ENCODE data around the gene RAB5B.
A peak's percentile ranks its signal among the peaks of the same experiment; 100 is the strongest.
"Not testable (repeated sequence)": the region's sequence is repeated elsewhere in the genome, so short reads cannot be mapped to it uniquely, and the experiment has no call there.

The RAB5B gene

DNA sequence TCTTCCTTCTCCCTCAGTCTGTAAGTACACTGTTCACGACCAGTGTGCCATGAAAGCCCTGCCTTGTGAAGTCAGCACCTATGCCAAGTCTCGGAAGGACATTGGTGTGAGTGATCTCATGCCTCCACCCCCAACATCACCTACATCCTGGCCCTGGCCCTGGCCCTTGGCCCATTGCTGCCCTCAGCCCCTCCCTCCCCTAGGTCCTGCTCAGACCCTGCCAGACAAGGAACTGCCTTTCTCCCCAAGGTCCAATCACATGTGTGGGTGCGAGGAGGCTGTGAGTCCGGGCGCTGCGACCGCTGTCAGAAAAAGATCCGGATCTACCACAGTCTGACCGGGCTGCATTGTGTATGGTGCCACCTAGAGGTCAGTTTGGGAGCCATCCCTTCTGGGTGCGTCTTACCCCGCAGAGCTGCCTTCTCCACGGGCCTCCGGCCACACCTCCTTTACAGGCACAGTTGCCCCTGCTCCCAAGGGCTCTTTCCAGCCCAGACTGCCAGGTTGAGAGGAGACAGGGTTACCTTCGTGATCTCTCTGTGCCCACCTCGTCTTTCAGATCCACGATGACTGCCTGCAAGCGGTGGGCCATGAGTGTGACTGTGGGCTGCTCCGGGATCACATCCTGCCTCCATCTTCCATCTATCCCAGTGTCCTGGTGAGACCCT, 33.7 kb upstream of the RAB5B start:
- DNase-seq, result peak; percentile 44 to 82 (median 75)

DNA sequence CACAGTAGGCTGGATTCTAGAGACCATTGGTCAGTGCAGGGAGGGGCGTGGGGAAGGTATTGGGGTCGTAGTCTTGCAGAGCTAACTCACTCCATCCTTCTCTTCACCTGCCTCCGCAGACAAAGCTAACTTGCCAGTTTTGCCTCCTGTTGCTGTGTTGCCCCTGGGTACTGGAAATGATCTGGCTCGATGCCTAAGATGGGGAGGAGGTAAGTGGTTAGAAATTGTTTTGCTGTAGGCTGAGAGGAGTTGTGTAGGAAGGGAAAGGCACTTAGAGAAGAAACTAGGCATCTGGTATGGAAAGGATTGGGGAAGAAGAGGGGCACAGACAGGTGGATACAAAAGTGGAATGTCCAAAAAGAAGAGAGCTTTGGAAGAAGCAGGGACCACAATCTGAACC, 31.8 kb upstream of the RAB5B start:
- DNase-seq, result no peak

DNA sequence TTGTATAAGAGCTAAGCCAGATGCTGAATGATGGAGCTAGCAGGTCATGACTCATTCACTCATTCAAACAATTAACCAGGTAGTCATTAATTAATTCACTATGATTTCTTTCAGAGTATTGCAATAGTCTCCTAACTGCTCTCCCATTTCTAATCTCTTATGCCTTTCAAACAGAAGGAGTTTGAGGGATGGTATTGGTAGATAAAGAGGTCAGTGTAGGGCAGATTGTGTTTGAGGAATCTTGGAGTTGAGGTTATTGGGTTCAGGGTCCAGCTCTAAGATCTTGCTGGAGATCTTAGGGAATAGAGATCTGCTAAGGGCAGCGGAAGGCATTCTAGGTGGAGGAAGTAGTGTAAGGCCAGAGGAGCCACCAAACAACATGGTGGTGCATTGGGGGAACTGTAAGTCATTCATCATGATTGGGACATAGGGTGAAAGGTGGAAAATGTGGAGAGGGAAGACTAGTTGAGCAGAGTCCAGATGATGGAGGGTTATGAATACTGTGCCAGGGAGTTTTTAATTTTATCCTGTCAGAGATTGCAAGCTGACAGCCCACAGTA, 31.2 kb upstream of the RAB5B start:
- DNase-seq, result no peak

DNA sequence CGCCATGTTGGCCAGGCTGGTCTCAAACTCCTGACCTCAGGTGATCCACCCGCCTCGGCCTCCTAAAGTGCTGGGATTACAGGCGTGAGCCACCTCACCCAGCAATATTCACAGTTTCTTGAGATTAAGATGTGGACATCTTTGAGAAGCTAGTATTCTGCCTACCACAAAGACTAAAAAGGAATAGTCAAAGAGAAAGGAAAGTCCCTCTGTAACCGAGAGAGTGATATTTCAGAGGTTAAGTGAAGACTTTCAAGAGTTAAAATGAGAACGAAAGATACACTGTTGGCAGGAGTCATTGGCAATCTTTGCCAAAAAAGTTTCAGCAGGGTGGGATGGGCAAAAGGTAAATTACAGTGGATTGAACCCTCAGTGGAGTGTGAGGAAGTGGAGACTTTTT, 27.3 kb upstream of the RAB5B start:
- peak in 1 of 5 experiments; percentile 22 for DNase-seq

DNA sequence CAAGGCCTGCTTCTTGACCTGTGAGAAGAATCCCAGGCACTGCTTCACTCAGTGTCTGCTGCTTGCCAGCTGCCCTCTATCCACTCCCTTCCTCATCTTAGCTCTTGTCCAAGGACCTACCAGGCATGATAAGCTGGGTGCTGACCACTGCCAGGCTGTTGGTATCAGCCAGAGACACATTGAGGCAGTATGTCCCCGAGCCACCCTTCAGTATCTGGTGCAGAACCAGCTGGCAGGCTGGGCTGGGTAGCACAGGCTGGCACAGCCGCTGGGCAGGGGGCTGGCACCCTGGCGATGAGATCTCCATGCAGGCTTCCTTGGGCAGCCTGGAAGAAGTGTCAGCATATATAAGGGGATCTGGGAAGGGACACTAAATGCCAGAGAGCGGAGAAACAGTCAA, 18.5 kb upstream of the RAB5B start:
- no peak for DNase-seq

DNA sequence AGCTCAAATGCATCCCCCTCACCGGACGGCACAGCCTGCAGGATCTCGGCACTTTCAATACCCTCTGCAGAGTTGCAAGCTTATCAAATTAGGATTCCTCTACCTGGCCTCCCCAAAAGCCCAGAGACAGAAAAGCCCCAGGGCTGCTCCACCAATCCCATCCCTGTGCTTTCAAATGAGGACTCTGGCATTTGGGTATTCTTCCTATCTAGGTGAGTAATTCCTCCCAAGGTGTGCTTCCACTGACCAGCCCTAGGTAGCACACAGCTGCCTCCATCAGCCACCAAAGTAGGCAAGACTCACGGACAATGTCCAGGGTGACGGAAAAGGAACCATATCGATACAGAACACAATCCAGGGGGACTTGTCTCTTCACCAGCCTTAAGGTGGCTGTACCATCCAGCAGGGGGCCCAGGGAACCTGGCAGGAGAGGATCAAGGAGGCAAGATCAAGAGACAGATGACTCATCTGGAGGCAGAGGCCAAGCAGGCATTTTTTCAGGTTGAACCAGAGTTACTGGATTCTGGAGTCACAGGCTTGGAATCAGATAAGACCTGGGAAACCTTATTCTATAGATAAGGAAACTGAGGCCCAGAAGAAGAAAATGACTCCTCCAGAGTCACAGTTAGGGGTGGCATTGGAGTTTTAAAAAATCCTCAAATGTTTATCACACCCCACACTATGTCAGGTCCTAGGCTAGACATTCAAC, 17.9 kb upstream of the RAB5B start:
- peak in 3 of 5 experiments; percentile 22 to 36 (median 36) for DNase-seq

DNA sequence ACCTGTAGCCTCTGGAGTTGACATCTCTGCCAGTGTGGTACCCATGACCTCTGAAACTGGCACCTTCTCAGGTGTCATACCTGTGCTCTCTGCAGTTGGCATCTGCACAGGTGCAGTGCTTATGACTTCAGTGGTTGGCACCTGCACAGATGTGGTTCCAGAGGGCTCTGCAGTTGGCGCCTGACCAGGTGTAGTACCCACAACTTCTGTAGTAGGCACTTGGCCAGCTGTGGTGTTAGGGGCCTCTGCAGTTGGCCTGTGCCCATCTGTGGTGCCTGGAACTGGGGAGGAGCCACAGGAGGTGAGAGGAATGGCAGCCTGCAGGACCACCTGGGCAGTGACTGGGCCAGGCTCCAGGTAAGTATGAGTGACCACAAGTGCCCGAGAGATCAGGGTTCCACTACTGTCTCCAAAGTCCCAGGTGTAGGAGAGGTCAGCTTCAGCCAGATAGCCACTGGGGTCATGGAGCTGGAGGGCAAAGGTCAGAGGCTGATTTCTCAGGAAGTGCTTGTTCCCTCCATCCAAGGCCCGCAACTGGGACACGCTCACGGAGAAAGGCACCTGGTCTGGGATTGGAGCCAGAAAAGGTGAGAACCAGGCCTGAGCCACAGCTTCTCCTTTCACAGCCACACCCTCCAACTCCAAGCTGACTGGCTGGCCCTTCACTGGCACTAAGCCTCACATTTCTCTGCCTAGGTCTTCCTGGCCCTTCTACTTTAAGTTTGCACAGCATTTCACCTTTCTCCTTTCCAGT, 16.6 kb upstream of the RAB5B start:
- no peak for DNase-seq

DNA sequence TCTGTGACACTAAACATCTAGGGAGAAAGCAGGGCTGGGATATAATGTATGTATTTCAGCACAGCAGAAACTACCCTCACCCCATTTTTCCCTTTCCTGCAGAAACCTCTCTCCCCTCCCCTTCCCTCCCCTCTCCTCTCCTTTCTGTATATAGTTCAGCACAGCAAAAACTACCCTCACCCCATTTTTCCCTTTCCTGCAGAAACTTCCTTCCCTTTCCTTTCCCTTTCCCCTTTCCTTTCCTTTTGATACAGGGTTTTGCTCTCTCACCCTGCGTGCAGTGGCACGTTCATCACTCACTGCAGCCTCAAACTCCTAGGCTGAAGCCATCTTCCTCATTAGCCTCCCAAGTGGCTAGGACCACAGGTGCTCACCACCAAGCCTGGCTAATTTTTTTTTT, 10.1 kb upstream of the RAB5B start:
- DNase-seq, result no peak

DNA sequence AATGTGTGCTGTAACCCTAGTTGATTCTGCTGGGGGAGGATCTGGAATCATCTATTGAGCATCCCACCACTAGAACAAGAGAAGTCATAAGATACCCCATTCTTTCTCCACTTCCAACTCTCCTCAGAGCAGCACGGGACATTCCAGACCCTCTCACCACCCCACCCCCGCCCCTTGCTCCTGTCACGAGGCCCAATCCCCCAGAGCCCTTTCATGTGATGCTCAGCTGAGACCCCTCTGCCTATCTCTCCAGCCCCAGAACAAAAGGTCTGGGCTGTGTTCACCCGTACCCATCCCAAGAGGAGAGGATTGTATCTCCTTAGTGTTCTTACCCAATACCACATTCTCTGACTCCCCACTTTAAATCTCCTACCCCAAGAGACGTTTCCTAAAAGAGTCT, 8.6 kb upstream of the RAB5B start:
- DNase-seq, result no peak

DNA sequence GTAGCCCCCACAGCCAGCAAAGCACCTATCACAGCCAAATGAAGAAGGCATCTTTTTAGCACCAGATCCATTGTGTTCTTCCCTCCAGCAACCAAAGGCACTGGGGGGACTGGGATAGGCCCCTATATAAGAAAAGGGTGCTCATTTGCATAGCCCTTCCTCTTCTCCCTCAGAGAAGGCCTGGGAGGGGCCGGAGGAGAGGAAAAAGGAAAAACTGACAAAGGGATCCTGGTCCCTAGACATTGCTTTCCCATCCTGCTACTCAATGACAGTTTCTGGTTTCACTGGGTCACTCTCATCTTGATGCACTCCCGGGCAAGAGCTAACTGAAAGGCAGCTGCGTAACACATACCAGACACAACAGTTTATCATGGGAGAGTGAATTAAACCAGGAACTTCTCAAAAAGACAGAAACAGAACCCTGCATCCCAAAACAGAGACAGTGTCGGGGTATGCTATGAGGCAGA, 7.9 kb upstream of the RAB5B start, which contains the start of gene PMEL:
PMEL (minus strand) TSS at position 102 of the 467 bp plus-strand sequence; CDS start at position 71, 31 bp downstream.
- DNase-seq, result no peak

DNA sequence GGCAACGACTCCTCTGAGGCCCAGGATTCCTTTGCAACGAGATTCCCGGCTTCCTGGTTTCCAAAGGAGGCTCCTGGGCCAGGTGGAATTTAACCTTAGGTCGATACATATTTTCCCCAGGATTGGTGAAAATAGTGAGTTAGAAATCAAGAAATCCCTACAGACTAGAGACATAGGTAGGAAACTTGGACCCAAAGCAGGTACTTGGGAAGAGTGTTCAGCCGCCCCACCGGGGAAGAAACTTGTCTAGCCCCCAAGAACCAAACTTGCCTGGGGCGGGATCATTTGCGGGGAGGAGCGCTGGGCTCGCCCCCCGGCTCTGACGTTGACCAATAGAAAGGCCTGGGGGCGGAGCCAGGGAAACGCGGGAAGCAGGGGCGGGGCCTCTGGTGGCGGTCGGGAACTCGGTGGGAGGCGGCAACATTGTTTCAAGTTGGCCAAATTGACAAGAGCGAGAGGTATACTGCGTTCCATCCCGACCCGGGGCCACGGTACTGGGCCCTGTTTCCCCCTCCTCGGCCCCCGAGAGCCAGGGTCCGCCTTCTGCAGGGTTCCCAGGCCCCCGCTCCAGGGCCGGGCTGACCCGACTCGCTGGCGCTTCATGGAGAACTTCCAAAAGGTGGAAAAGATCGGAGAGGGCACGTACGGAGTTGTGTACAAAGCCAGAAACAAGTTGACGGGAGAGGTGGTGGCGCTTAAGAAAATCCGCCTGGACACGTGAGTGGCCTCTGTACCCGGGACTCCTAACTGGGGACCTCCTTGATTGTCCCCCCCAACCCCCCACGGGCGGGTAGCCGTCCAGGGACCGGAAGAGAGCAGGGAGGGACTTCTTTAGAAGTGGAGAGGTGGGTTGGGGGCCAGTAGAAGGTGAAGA, 7.2 kb upstream of the RAB5B start, which contains the start of gene CDK2:
CDK2 (plus strand) TSS at position 423 of the 874 bp plus-strand sequence; CDS start at position 602, 179 bp downstream.
- peak; percentile 78 to 88 (median 82) for DNase-seq

DNA sequence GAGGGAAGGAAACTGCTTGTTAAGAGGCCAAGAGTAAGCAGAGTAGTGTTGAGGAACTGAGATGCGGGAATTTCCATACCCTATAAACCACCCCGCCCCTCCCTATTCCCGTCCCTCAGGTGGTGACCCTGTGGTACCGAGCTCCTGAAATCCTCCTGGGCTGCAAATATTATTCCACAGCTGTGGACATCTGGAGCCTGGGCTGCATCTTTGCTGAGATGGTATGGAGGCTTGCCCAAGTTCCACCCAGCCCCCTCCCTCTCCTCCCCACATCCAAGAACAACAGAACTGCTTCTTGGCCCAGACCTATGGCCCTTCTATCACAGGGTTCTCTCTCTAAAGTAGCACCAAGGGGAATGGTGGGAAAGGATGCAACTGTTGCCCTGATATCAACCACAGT, 4.5 kb upstream of the RAB5B start:
- DNase-seq, result no peak

DNA sequence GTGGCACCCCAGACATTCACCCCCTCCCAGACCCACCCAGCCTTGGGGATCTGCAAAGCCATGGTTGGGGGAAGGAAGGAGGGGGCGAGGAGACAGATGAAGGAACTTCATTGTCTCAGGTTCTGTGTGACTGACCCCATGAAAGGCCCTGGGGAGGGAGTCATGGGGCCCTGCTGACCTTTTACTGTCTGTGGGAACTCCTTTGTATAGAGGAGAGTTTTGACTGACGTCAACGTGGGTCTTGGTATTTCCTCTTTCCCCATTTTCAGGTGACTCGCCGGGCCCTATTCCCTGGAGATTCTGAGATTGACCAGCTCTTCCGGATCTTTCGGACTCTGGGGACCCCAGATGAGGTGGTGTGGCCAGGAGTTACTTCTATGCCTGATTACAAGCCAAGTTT, 3.1 kb upstream of the RAB5B start:
- DNase-seq, result no peak

DNA sequence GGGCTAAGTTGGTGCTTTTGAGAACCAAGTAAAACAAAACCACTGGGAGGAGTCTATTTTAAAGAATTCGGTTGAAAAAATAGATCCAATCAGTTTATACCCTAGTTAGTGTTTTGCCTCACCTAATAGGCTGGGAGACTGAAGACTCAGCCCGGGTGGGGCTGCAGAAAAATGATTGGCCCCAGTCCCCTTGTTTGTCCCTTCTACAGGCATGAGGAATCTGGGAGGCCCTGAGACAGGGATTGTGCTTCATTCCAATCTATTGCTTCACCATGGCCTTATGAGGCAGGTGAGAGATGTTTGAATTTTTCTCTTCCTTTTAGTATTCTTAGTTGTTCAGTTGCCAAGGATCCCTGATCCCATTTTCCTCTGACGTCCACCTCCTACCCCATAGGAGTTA, 1.8 kb upstream of the RAB5B start:
- peak in 1 of 5 experiments; percentile 23 for DNase-seq

DNA sequence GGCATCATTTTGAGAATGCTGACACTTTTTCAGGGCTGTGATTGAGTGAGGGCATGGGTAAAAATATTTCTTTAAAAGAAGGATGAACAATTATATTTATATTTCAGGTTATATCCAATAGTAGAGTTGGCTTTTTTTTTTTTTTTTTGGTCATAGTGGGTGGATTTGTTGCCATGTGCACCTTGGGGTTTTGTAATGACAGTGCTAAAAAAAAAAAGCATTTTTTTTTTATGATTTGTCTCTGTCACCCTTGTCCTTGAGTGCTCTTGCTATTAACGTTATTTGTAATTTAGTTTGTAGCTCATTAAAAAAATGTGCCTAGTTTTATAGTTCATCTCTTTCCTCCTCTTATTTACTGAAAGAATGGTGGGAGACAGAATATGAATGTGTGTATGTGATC, 1.4 kb upstream of the RAB5B start:
- no peak for DNase-seq

DNA sequence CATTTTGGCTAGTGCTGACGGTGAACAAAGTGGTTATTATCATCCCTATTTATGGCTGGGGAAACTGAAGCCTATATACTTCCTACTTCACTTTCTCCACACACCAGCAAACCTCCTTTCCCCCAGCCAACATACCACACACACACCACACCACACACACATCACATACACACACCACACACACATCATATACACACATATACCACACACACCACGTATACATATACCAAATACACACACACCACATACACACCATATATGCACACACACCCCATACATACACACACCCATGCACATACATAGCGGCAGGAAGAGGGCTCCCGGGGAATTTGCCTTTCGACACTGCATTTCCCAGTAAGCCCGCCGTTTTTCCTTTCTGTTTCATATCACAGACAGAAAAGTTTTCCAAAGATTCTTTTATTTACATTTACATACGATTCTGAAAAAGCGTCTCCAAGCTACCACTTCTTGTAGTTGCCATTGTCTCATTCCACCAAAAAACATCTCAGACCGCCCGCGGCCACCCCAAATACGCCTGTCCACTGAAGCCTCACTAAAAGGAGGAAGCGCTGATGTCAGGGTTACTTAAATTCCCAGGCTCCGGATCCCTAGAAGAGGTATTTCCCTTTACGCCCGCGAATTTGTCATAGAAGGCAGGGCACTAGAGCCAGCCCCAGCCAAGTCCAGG, 823 bp upstream of the RAB5B start:
- peak in 1 of 5 experiments; percentile 80 for DNase-seq

DNA sequence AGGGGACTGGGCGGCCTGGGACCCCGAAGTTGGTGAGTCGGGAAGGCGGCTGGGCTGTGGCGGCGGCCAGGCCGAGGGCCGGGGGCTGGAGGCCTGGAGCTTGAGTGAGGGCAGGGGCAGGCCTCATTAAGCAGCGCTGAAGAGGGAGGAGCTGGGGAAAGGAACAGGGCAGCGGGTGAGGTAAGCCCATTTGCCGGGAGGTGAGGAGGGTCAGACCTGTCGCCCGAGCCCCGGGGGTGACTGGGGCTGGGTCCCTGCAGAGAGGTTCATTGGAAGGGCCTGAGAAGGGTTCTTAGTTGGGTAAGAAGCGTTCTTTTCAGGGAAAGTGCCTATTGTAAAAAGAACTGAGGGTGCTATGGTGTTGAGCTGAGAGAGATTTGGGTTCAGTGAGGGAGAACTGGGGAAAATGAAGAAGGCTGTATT, 441 bp downstream of the RAB5B start:
- peak in 2 of 5 experiments; percentile 32 to 57 for DNase-seq

DNA sequence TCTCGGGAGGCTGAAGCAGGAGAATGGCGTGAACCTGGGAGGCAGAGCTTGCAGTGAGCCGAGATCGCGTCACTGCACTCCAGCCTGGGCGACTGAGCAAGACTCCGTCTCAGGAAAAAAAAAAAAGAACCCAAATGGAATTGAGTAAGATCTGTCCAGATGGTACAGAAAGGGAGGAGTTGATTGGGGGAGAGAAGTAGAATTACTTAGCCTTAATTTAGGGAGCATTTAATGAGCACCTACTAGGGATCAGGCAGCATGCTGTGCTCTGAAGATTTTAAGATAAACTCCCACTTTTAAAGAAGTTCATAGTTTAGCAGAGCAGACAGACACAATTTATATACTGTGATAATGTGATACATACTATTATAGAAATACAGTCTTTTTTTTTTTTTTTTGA, 4.5 kb downstream of the RAB5B start:
- no peak for DNase-seq

DNA sequence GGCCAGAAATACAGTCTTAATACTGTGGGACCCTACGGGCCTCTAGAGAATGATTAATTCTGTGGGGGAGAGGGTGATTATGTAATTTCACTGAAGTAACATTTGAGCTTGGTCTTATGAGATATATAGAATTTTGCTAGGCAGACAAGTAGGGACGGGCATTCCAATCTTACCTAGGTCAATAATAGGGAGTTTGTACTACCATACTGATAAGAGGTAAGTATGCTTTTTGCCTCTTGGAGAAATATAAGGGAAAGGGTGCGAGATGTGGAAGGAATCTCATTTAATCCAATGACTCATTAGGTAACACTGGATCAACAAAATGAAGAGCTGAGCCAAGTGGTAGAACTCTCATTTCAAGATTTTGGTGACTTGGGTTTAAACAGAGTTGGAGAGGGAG, 5.2 kb downstream of the RAB5B start:
- DNase-seq, result no peak

DNA sequence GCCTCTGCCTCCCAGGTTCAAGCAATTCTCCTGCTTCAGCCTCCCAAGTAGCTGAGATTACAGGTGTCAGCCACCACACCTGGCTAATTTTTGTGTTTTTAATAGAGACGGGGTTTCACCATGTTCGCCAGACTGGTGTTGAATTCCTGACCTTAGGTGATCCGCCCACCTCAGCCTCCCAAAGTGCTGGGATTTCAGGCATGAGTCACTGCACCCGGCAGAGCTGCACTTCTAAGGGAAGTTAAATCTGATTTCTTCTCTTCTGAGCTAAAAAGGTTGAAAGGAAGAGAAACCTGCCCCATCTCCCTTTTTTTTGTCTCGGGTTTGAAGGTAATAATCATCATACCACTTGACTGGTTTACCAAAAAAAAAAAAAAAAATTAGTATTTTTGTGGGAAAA, 8.0 kb downstream of the RAB5B start:
- not testable (repeated sequence) for DNase-seq

DNA sequence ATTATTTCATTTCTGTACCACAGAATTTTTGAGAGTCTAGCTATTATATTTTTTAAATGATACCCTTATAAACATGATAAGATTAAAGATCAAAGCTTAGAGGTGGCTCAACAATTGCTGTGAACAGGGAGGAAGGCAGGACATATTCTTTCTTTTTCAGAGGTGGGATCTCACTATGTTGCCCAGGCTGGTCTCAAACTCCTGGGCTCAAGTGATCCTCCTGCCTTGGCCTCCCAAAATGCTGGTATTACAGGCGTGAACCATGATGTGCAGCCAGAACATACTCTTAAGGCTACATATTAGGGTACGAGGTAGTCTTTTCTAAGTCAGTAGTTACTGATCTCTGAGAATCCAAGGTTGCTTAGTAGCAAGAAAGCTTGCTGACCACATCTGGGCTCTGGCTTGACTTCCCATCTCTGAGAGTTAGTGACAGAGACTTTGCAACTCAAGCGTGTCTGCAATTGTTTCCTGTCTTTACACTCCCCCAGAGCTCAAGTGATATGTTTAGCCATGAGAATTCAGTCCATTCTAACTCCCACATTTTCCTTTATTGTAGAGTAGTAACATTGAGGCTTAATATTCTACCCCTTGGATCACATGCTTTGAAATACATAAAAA, 8.6 kb downstream of the RAB5B start:
- DNase-seq, result no peak
